Body of pancreas (tissue), 4 donors: ENCODE data around the gene NOTUM. TPM values are rescaled to one million over a fixed set of nuclear protein-coding genes. Genes with fewer than 3 reads are reported as not detected.

ENCODE experiments used
- ATAC-seq: fragments of 150-250 bp; one replicate; pipeline ENCODE4 v1.9.1; 2016
- DNase-seq, 4 donors: peaks; one replicate each; pipeline ENCODE4 v3.0.0-alpha.2; 2019
- H3K27ac ChIP-seq, 4 donors: fragments of 200-600 bp; sonication (generic); 1 replicate in 3 of 4; 2 replicates in 1 of 4; pipeline versions ENCODE4 v1.5.1 to v1.6.1; 2016 to 2019; ENCODE audit warnings: mild to moderate bottlenecking in 1 of 4, mixed read lengths in 1 of 4, moderate library complexity in 1 of 4
- H3K27me3 ChIP-seq, 2 donors: fragments of 200-600 bp; sonication (generic); one replicate each; pipeline ENCODE4 v1.6.0; 2016; ENCODE audit warnings: mild to moderate bottlenecking in 1 of 2
- H3K36me3 ChIP-seq, 2 donors: fragments of 200-600 bp; sonication (generic); replicated peaks in 1 of 2; 2 replicates each; pipeline ENCODE4 v1.5.1; 2016; ENCODE audit warnings: low read depth in 2 of 2; ENCODE audit not compliant: insufficient read depth in 1 of 2
- H3K4me1 ChIP-seq: fragments of 200-600 bp; sonication (generic); one replicate; pipeline ENCODE4 v1.6.0; 2016
- H3K4me3 ChIP-seq, 2 donors: fragments of 200-600 bp; sonication (generic); 1 replicate in 1 of 2; 2 replicates in 1 of 2; pipeline ENCODE4 v1.5.1; 2016 to 2019
- H3K9me3 ChIP-seq, 3 donors: fragments of 200-600 bp; sonication (generic); 1 replicate in 2 of 3; 2 replicates in 1 of 3; pipeline ENCODE4 v1.5.1; 2016
- CTCF ChIP-seq, 7 experiments: fragments of 450-650 bp in 4 of 7; fragments of 200-600 bp in 3 of 7; sonication (generic) in 3 of 7; IDR thresholded peaks; one replicate each; pipeline ENCODE4 v1.5.1; 2016 to 2019; ENCODE audit warnings: antibody characterized with exemption in 7 of 7
- POLR2A ChIP-seq, 3 donors: fragments of 450-650 bp; IDR thresholded peaks; one replicate each; pipeline ENCODE4 v1.6.1; 2016; ENCODE audit warnings: antibody characterized with exemption in 3 of 3, mild to moderate bottlenecking in 2 of 3
- WGBS, 2 donors: methylation state at CpG; one replicate each; pipeline ENCODE4 v1.1.5; 2017; 5-methylcytosine and 5-hydroxymethylcytosine counted together
- intact Hi-C: fragments of 100-400 bp; cut with DNase I; formaldehyde crosslinking; loops from one replicate; pipeline ENCODE4 v1.15.1; 2023
- total RNA-seq, 2 donors: library from RNA; depleted of rRNA; stranded (reverse); fragments of >200 nt; gene quantifications; one replicate each; pipeline ENCODE4 v1.1.0, GENCODE V29; 2016

Gene NOTUM
- total RNA-seq, 2 donors from 2014 or later = 0.33 TPM; not detected in 1

- TF ChIP-seq CTCF (IDR thresholded peaks at IDR 0.05) = no peak
- Histone ChIP-seq H3K27ac (no peak overlapping the region), H3K36me3 (no peaks in the 10 kb centered on the region), H3K27me3 (peaks cover 6 to 21% of the 10 kb centered on the region in 2 donors), H3K9me3 (no peaks in the 10 kb centered on the region), H3K4me3 (no peak overlapping the region), H3K4me1 (peaks cover 23% of the 10 kb centered on the region)
- ATAC-seq = no peak
- WGBS, 2 donors = 72 to 78% methylated on average over 8 to 44 of the region's 45 CpGs
- DNase-seq = no peak
- intact Hi-C loops = loop anchor here (10.0 kb wide), 1 partner anchor 198 kb away; no protein-coding TSS in a partner anchor
Observed at GRCh38 chr17:81956607-81957589, 4.1 kb downstream of the NOTUM start.

- intact Hi-C loops = loop anchor here (10.0 kb wide), 1 partner anchor 199 kb away; no protein-coding TSS in a partner anchor
- H3K36me3 ChIP-seq = no peaks in the 10 kb centered on the region
- DNase-seq = no peak
- ATAC-seq = no peak
- H3K27ac ChIP-seq = no peak overlapping the region
- peaks cover 6 to 16% of the 10 kb centered on the region in 2 donors for H3K27me3 ChIP-seq
- 35 to 73% methylated on average over 2 to 12 of the region's 13 CpGs for WGBS, 2 donors
- TF ChIP-seq CTCF (IDR thresholded peaks at IDR 0.05) (no peak), POLR2A (IDR thresholded peaks at IDR 0.05) (no peak)
- no peaks in the 10 kb centered on the region for H3K9me3 ChIP-seq
- H3K4me1 ChIP-seq = peaks cover 18% of the 10 kb centered on the region
- H3K4me3 ChIP-seq = no peak overlapping the region
Observed at GRCh38 chr17:81955756-81956544, 5.0 kb downstream of the NOTUM start.

GRCh38 chr17:81955058-81955681, 5.8 kb downstream of the NOTUM start:
- H3K27ac ChIP-seq = no peak overlapping the region
- H3K4me3 ChIP-seq = no peak overlapping the region
- H3K36me3 ChIP-seq = no peaks in the 10 kb centered on the region
- DNase-seq (no peak), ATAC-seq (no peak)
- TF ChIP-seq POLR2A (IDR thresholded peaks at IDR 0.05) (no peak), CTCF (IDR thresholded peaks at IDR 0.05) (no peak)
- H3K9me3 ChIP-seq = no peaks in the 10 kb centered on the region
- 90 to 92% methylated on average over 18 to 26 of the region's 26 CpGs for WGBS, 2 donors
- H3K4me1 ChIP-seq = peaks cover 12% of the 10 kb centered on the region
- H3K27me3 ChIP-seq = peaks cover 2 to 11% of the 10 kb centered on the region in 2 donors
- intact Hi-C loops = loop anchor here (10.0 kb wide), 1 partner anchor 200 kb away; no protein-coding TSS in a partner anchor

- intact Hi-C loops = loop anchor here (10.0 kb wide), 1 partner anchor 200 kb away; no protein-coding TSS in a partner anchor
Observed at GRCh38 chr17:81954131-81955057, 6.6 kb downstream of the NOTUM start.

More at GRCh38 chr17:81954131-81955057, 6.6 kb downstream of the NOTUM start:
- H3K9me3 ChIP-seq = no peaks in the 10 kb centered on the region
- DNase-seq (no peak), ATAC-seq (no peak)
- TF ChIP-seq CTCF (IDR thresholded peaks at IDR 0.05) = no peak
- no peak for TF ChIP-seq POLR2A (IDR thresholded peaks at IDR 0.05)
- peaks cover 0 to 7% of the 10 kb centered on the region in 2 donors for H3K27me3 ChIP-seq
- WGBS, 2 donors = 79% methylated on average over 18 to 19 of the region's 19 CpGs
- no peak overlapping the region for H3K4me3 ChIP-seq
- no peaks in the 10 kb centered on the region for H3K36me3 ChIP-seq
- H3K27ac ChIP-seq = no peak overlapping the region
- peaks cover 4% of the 10 kb centered on the region for H3K4me1 ChIP-seq
